Activated T-helper 1 cell treated with anti-CD3 and anti-CD28 coated beads, Interleukin-2, amount 50 U/mL, for 16 hours (primary cell): ENCODE data around the gene DCDC2C.
"Not testable (repeated sequence)": the region's sequence is repeated elsewhere in the genome, so short reads cannot be mapped to it uniquely, and the experiment has no call there.

Source experiments
- DNase-seq, 2 donors: peaks; one replicate each; pipeline ENCODE4 v3.0.0-alpha.2; 2020; ENCODE audit warnings: low read depth in 1 of 2, low spot score in 1 of 2

The DCDC2C gene

DNA sequence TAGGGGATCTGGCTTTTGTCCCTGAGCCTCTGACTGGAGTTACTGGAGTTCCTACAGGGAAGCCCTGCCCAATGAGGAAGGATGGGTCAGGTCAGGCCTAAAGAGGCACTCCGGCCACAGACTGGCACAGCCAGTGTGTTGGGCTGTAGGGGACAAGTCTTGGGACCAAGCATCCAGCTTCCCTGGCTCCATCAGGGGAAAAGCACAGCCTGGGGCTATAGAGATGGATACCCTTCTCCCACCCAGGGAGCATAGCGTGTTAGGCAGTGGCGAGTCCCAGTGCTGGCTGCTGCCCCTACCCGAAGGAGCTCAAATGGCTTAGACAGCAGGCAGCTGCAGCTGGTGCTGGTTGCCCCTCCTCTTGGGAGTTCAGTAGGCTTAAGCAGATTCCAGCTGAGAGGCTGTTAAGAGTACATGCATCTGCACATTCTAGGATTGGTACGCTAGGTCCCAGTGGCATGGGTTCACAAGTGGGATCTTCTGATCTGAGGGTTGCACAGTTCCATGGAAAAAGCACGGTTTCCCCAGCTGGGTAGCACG is 111.4 kb downstream of the DCDC2C start:
- DNase-seq, result no peak

DNA sequence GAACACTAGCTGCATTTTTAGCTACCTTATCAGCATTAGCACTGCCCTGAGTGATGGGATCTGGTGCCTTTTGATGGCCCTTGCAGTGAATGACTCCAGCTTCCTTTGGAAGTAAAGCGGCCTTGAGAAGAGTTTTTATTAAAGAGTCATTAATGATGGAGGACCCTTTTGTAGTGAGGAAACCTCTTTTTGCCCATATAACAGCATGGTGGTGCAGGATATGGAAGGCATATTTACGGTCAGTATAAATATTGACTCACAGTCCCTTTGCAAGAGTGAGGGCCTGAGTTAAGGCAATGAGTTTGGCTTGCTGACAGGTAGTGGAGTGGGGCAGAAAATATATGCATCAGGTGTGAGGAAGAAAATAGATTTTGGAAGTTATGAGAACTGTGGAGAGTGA is 113.8 kb downstream of the DCDC2C start:
- DNase-seq, result not testable (repeated sequence)

DNA sequence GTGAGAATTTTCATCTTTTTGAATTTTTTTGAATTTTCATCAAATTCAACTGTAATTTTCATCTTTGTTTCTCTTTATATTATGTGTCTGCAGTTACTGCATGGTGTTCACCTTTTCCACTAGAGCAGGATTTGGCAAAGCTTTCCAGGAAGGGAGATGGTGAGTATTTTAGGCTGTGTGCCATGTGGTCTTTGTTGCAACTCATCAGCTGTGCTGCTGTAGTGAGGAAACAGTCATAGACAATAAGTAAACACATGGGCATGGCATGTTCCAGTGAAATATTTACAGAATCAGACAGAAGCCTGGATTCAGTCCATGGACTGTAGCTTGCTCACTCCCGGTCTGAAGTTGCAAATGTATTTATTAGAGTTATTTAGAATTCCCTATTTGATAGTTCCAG is 120.4 kb downstream of the DCDC2C start:
- no peak for DNase-seq

DNA sequence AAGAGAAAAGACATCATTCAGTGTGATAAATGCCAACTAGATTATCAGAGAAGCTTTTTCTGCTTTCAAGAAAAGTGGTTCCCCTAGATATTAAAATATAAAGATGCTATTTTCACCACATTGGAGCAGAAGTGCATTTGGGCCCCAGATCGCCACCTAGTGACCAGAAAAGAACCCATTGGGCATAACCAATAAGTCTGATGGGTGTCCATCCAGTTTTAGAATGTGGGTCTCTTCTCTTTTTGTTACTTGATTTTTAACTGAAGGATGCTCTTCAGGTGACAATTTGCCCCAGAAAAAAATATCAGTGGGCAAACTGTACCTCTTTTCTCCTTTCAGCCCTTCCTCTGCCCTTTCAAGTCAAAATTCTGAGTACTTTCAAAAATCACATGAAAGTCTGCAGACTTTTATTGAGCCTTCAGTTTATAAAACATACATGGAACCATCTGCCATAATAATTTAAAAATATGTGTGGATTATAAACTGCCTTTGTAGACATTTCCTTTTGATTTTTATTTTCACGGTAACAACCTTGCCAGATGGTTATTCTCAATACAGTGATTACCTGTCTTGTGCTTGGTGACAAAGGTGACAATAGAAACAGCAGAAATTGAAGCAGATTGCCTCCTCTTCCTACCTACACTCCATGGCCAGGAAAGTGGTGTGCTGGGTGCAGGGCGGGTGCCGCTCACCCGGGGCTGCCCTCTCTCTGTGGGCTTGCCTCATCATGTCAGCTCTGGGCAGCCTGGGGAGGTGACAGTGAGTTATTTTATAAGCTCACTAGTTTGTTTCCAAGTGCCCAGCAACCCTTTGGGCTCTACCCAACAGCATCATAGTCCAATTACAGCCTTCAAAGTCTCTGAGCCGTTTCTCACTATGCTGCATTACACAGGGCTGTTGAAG is 124.5 kb downstream of the DCDC2C start:
- DNase-seq, result no peak

DNA sequence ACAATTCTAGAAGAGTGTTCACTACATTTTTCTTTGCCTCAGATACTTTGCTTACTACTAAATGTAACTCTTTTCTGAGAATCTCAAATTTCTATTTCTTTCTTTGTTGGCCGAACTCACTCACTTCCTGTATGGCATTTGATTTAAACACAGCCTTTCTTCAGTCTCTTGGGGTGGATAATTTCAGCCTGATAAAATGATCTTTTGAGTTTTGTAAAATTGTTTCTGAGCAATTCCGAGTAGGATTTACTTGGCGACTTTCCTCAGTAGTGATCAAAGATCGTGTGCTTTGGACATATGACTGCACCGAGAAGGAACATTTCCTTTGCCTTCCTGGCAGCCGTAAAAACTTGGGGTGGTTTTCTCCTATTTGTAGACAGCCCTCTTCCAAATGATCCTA is 127.4 kb downstream of the DCDC2C start:
- DNase-seq, result no peak

DNA sequence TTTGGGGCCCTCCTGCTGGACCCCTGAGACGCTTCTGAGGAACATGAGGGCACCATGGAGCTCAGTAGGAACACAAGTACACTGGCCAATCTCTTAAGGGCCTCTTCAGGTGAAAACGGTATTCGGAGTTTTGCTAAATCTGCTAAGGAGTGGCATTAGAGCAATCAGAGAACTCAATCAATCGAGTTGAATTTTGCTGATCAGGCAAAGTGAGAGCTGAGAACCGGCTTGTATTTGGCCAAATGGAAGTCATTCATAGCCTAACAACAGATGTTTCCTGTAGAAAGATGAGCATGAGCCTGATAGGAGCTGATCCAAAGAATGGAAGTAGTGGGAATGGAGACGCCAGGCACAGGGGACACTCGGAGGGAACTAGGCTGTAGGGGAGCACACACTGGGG is 133.7 kb downstream of the DCDC2C start:
- DNase-seq, result no peak

DNA sequence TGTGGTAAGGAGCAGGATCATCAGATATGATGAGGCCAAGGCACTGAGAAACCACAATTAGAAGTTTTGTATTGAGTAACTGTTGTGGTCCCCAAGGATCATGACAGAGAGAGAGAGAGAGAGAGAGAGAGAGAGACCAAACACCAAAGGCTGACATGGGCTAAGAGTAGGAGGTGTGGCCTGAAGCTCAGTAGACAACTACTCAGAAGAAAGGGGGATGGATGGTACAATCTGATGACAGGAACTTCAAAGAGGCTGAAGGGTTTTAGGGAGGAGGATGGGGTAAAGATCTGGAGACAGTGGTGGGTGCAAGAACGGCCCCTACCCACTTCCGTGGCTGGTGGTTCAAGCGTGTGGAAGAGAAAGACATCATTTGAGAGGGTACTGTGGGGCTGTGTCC is 135.0 kb downstream of the DCDC2C start:
- DNase-seq, result no peak

DNA sequence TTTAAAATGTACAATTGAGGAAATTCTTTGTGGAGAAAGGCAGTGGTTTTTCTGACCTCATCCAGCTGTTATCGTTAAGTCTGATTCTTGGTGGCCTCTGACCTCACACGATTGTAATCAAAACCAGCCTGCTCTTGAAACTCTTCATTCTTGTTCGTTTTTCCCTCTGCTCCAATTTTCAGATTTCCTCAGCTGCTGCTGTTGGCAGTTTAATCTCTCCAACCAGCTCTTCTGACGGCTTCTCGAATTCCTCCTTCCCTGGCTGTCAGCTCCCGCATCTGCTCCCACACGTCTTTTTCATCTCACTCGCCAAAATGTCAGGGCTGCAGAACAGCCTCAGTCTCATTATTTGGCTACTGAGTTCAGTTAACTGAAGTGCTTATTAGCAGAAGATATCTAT is 136.1 kb downstream of the DCDC2C start:
- no peak for DNase-seq

DNA sequence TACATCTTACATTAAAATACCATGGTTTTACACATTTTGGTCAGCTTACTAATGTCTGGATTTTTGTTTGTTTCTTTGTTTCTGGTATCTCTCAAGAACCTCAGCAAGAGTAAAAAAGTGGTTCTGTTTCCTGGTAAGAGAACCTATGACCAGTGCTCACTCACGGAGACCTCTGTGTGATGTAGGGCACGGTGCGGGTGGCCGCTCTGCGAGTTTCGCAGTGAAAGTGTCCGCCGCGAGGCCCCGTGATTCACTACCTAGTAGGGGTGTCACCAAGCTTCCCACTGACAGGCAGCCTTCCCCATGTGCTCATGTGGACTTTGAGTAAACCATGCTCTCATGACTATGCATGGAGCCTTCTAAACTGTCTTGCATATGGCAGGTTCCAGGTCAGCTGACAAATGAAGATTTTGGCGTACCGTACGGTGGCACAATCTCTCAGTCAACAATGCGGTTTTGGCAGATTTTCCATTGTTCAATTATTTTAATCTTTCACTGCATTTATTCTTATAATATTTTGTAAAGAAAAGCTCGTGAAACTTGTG is 137.3 kb downstream of the DCDC2C start:
- DNase-seq, result no peak

DNA sequence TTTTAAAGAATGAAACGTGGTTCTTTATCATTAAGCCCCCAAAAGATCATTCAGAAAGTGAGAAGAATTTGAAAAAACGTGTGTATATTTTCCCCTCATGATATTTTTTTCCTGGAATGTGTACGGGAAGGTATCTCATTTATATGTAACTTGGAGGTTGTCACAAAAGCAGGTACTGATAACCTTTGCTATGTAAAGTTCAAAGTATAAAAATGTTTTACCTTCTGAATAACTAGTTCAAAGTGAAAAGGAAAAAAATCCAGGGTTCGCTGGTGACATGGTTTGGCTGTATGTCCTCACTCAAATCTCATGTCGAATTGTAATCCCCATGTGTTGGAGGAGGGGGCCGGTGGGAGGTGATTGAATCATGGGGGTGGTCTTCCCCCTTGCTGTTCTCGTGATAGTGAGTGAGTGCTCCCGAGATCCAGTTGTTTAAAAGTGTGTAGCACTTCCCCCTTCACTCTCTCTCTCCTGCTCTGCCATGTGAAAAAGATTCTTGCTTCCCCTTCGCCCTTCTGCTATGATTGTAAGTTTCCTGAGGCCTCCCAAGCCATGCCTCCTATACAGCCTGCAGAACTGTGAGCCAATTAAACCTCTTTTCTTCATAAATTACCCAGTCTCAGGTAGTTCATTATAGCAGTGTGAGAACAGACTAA is 144.2 kb downstream of the DCDC2C start:
- DNase-seq, result no peak

DNA sequence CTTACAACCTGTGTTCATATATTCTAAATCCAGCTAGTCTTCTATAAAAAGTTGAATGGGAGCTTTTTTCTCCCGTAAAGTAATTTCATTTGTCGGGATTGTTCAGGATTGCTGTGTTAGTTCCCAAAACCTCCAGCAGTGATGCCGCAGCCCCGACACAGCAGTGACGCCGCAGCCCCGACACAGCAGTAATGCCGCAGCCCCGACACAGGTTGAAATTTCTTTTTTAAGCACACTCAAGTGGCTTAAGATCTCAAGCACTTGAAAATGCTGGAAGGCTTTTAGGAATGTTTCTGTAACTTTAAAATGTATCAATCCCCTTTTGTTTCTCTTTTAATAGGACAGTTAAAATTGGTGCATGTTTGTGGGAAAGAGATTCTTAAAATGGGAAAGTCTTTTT is 145.4 kb downstream of the DCDC2C start:
- no peak for DNase-seq

DNA sequence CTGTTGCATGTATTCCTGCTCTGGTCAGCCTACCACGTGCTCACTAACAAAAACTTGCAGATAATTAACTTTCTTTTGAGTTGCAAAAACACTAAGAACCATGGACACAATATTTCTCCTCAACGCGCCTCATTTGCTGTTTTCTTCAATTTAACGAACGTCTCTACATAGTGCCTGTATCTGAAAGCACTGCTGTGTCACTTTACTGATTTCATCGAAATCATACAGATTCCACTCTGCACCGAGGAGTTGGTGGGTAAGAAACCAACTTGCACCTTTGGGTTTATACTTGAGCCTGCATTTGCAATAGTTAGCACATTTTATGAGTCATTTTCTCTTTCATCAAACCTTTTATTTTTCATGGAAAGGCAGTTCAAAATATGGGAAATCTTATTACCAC is 145.8 kb downstream of the DCDC2C start:
- no peak for DNase-seq

DNA sequence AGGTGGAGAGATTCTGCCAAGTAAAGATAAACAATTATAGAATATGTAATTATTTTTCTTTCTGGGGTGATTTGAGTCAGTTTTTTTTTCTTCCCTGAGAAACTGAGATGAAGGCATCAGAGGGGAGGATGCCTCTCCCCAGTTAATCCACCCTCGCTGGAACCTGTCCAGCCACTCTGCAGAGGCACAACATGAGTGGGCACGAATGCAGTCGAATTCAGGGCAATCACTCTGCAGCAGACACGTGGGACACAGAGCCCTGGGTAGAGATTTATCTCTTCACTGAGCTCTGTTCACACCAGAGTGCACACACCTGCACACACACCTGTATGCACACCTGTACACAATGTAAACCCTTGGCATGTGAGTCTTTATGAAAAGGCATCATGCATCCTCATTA is 154.2 kb downstream of the DCDC2C start:
- no peak for DNase-seq

DNA sequence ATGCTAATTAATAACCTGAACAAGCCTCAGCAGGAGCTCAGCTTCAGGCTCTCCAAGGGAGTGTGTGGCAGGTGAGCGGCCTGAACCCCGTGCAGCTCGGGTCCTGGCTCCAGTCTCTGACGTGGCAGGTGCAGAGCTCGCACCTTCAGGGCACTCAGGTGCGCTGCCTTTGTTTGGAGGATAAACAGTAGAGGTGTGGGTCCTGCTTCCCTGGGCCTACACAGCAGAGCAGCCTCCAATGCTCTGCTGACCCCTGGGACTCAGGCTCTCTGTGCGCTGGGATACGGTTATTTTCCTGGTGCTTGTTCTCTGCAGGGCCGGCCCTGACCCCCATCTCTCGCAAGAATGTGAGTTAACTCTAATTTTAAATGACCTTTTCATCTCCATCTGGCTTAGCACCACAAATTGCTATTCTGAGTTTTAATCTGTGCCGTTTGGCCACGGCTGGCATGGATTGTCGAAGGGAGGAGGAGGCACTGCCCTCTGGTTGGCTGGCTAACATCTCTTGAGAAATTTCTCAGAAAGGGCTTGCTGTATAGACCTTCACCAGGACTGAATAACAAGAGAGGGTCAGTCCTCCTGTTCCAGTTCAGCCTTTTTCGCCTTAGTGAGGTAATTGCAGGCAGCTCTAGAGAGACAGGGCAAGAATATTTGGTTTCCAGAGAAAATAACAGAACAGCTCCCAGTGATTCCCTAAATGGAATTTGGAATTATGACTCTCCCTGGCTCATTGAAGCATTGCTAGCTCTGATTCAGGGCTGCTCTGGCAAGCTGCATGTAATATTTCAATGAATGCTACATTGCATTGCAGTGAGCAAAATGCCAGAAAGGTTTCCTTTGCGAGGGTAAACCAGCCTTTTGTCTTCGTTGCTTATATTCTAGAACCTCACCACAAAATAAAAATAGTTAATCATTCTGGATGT is 161.8 kb downstream of the DCDC2C start:
- DNase-seq, result no peak

DNA sequence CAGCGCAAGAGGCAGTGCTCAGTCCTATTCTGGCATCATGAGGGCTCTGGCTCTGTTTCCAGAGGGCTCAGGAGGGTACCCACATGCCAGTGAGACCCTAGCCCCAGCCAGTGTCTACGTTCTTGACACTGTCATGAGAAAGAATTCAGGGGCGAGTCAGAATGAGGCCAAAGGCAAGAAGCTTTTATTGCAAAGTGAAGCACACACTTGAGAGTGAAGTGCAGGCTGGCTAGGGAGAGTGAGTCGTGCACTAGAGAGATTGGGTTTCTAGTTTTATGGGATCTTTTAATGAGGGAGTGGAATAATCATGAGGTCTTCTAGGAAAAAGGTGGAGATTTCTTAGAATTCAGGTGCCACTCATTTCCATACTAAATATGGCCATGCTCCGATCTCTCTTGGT is 164.1 kb downstream of the DCDC2C start:
- DNase-seq, result no peak

DNA sequence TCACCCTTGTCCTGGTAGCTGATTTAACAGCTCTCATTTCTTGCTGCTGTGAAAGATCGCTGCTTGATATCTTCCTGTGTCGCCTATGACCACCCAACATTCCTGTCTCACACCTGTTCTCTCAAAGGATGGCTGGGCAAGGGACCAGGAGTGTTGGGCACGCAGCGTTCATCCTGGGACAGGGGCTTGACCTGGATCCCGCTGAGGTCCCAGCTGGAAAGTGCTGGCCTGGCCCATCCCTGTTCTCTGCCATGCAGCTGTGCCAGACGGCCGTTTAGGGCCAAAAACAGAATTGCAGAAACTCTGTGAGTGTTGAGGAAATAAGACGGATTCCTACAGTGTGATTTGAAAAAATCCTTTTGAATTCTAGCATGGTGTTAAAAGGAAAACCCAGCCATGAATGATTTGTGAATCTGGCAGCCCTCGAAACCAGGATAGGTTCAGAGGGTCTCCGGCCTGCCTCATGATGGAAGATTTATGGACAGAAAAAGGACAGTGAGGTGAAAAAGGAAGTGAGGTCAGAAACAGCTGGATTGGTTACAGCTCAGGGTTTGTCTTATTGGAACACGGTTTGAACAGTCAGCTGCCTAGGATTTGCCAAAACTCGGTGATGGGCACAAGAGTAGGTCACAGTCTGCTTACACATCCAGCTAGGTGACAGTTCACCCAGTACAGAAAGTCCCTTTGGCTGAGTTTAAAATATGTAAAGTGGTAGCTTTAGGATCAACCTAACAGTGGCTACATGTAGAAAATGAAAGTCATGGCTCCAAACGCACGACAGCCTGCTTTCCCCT is 164.8 kb downstream of the DCDC2C start:
- DNase-seq, result no peak

DNA sequence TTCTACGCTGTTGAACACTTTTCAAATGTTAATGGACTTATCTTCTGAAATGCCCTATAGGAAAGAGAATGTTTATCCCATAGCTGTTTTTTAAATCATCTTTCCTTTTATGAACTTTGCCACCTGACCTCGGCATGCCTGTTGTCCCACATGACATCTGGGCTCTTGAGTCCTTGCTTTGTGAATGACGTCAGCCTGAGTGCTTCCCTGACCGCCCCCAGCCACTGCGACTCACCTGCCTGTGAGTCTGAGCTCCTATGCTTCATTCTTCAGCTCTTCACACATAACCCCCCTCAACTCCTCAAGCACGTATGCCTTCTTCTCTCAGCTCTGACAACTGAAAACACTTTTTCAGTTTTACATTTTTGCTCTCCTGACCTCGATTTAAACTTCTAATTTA is 166.8 kb downstream of the DCDC2C start:
- no peak for DNase-seq

DNA sequence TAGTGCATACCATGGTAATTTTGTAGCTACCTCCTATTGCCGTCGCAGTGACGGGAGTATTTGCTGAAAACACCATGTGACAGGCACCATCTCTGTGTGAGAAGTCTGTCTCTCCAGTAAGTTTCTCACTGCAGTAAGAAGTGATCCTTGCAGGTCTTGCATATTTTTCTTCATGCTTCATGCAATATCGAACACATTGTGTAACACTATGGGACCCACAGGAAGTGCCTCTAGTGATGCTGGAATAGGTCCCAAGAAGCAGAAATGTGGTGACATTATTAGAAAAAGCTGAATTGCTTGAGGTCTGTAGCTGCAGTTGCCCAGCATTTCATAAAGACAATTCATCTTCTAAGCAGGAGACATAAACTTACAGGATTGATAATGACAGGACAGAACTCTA is 167.6 kb downstream of the DCDC2C start:
- no peak for DNase-seq

DNA sequence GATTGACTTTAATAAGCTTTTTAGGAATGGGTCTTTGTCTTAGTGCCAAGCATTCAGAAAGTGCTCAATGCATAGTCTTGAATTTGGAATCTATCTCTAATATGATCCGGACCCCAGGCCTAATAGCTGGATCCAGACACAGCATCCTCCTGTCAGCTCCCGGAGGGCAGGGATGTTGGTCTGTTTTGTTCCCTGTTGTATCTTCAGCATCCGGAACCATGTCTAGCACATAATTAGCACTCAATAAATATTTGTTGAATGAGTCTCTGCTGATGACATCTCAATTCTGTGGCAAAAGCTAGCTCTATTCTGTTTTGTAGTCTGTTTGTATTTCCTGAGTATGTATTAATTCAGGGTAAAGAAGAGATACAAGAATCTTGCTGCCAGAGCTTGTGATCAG is 169.1 kb downstream of the DCDC2C start:
- no peak for DNase-seq

DNA sequence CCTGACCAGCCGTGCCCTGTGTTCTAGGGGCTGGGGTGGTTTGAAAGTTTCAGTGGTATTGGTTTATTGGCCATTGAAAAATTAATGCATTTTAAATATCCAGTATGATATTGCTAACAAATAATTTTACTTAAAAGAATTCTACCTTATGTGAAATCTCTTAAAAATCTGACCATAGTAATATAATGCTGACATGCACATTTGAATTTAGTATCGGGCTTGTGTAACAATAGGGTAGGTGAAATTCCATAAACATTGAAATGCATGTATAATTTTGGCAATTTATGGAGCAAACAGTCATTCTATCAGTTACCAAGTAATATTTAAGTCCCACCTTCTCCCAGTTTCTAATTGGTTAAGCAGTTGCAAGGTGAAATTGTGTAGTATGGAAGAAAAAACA is 170.5 kb downstream of the DCDC2C start:
- no peak for DNase-seq
